ENCODE data around the gene PIK3R6.

PIK3R6 gene

GRCh38 chr17:8792646-8793045, 74.8 kb downstream of the PIK3R6 start:
- peak; percentile 82 for DNase-seq

GRCh38 chr17:8791910-8792270, 75.6 kb downstream of the PIK3R6 start:
- DNase-seq: peak; percentile 28

GRCh38 chr17:8791248-8791909, 76.1 kb downstream of the PIK3R6 start:
- no peak for DNase-seq

GRCh38 chr17:8789743-8790142, 77.7 kb downstream of the PIK3R6 start:
- no peak for DNase-seq

GRCh38 chr17:8788998-8789397, 78.5 kb downstream of the PIK3R6 start:
- no peak for DNase-seq

GRCh38 chr17:8785547-8786413, 81.7 kb downstream of the PIK3R6 start:
- peak; percentile 89 for DNase-seq

GRCh38 chr17:8782176-8782575, 85.3 kb downstream of the PIK3R6 start:
- no peak for DNase-seq

GRCh38 chr17:8781776-8782175, 85.7 kb downstream of the PIK3R6 start:
- DNase-seq: no peak

GRCh38 chr17:8776881-8777280, 90.6 kb downstream of the PIK3R6 start:
- no peak for DNase-seq

- no peak for DNase-seq
These were observed 91.2 kb downstream of the PIK3R6 start for GRCh38 chr17:8776248-8776647.

GRCh38 chr17:8766731-8767130, 100.7 kb downstream of the PIK3R6 start:
- no peak for DNase-seq

GRCh38 chr17:8762012-8762411, 105.5 kb downstream of the PIK3R6 start:
- no peak for DNase-seq

- DNase-seq: no peak
These were observed 109.3 kb downstream of the PIK3R6 start, which contains the start of gene SPDYE4 for GRCh38 chr17:8758137-8758596. Gene SPDYE4, minus strand, starts transcription at chr17:8758546. Its CDS starts 164 bp downstream, at chr17:8758382.

GRCh38 chr17:8757189-8757588, 110.3 kb downstream of the PIK3R6 start:
- no peak for DNase-seq

- no peak for DNase-seq
These were observed 111.8 kb downstream of the PIK3R6 start for GRCh38 chr17:8755590-8756255.

- DNase-seq: no peak
These were observed 112.6 kb downstream of the PIK3R6 start for GRCh38 chr17:8754890-8755289.

GRCh38 chr17:8753976-8754440, 113.5 kb downstream of the PIK3R6 start:
- peak; percentile 65 for DNase-seq

GRCh38 chr17:8753136-8753975, 114.1 kb downstream of the PIK3R6 start:
- DNase-seq: no peak

All from NCI-H82 (cell line).